ENCODE data around the gene PRKN.

The PRKN gene

GRCh38 chr6:162528538-162528937, 199.0 kb downstream of the PRKN start:
- DNase-seq, result no peak

DNA sequence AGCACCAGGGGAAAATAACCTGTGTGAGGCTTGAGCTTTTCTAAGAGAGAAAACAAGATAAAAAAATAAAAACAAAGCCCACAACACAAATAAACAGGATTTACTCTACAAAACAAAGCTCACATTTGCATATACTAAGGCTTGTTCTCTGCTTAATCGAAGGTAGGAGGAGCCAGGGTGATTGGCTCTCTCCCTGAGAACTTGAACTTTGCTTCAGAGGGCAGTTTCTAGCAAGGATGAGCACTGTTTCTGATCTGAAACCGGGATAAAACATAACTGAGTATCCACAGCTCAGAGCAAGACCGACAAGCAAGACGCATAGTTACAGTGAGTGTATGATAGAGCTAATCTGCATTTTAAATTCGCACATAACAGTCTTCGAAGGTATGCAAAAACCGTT, 200.6 kb downstream of the PRKN start:
- DNase-seq, result no peak

GRCh38 chr6:162525181-162525580, 202.4 kb downstream of the PRKN start:
- no peak for DNase-seq

DNA sequence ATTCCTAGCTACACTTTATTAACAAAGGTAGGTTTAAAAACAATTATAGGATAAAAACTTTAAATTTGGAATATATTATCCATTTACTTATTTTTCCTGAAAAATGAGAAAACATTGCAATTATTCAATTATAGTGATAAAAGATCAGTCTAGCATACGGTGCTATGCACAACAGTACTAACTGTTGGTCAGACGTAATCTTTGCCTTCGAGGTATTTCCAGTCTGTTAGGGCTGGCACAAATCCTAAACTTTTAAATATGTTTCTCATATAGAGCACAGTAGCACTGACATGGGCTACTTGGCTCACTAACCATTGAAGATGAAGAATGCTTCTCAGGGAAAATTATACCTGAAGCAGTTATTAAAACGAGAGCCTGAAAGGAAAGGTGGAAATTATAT, 214.8 kb downstream of the PRKN start:
- no peak for DNase-seq

DNA sequence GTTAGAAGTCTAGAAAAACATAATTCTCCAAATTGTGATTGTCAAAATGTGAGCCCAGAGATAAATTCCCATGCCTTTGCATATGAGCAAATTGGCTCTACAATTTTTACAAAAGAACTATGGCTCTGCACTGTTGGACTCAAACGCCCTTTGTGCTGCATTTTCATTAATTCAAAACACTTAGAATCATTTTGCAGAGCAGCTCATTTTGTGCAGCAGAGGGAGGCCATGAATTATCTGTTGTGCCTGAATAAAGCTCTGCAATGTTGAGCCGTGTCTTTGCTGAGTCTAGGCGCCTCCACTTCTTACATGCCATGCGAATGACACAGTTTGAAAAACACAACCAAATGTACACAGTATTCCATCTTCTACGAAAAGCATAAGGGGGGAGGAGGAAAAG, 230.2 kb downstream of the PRKN start:
- no peak for DNase-seq

- no peak for DNase-seq
Measured at GRCh38 chr6:162493917-162494316, 233.6 kb downstream of the PRKN start.

DNA sequence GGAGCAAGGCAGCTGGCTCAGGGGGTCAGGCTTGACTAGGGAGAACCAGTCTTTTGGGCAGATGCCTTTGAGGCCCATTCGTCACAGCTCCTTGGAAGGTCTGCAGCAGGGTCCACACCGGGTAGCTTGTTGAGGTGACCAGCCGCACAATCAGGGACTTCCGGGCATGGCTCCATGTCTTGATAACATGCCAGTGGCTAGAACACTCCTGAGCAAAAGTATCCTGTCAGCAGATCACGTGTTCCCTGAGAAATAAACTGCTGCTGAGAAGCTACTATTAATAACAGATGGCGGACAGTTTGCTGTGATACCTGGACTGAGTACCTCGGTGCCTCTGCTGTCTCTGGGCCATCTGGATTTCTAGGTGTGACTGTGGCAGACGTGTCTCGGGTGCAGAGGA, 235.9 kb downstream of the PRKN start:
- DNase-seq, result no peak

DNA sequence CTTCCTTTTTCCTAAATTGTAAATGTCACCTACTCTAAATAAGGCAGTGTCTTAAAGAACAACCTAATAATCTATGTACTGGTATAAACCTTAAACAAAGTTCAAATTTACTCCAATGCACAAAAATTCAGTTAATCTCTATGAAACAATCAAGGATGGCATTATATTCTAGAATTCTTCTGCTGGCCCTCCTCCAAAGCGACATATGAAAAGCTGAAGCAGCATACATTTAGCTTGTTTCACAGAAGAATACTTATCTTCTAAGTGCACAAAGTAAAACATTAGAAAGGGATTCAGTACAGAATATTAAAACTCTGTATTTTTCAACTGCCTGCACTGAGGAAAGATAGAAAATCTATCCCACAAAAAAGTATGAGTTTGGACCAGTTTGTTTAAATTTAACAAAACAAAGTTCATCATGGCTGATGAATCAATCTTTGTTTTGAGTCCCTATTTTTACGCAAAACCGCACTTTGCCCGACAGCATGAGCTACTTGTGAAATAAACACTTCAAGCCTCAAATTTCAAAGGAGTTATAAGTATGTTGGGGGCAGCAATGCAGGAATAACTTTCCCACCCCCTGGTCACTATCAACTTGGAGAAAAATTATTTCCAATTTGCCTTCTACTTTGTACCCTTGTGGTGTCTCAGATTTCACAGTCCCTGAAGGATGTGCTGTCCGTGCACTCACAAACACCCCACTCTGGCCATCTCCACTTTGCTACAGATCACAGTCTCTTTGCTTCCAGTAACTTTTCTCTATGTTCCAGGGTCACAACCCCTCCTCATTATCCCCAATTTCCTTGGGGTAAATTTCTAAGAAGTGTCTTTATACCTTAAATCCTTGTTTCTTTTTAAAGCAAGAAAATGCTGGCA, 238.2 kb downstream of the PRKN start:
- no peak for DNase-seq

- no peak for DNase-seq
Measured at GRCh38 chr6:162488444-162488843, 239.1 kb downstream of the PRKN start.

DNA sequence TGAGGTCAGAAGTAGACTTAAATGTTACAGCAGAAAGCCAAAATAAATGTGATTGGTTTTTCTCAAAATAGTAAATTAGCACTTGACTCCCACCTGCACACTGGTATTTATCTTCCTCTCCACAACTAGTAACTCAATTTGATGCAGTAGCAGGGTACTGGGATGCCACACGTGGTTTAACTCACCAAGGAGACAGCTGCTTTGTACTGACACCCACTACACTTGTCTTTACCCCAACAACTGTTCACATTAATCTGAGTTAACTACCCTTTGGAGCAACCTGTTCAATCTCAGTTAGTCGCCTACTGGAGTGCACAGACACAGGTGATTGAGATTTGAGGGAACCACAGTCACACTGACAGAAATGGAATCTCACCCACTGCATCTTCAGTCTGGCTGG, 242.1 kb downstream of the PRKN start:
- DNase-seq, result no peak

- no peak for DNase-seq
Measured at GRCh38 chr6:162481938-162482337, 245.6 kb downstream of the PRKN start.

DNA sequence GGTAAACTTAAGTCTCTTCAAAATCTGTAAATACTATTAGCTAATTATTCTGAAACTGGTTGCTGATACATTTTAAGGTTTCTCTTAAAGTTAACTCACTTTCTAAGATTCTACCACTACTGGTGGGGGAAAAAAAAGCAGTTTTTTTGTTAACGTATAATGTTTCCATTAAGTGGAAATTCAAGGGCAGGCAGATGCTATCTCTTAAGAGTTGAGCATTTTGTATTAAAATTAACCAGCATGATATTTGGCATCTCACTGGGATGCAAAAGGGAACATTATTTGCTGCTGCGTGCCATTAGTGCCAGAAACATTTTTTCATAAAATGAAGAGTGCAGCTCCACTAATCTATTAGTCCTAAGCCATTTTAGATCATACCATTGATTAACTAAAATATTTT, 246.2 kb downstream of the PRKN start:
- DNase-seq, result no peak

DNA sequence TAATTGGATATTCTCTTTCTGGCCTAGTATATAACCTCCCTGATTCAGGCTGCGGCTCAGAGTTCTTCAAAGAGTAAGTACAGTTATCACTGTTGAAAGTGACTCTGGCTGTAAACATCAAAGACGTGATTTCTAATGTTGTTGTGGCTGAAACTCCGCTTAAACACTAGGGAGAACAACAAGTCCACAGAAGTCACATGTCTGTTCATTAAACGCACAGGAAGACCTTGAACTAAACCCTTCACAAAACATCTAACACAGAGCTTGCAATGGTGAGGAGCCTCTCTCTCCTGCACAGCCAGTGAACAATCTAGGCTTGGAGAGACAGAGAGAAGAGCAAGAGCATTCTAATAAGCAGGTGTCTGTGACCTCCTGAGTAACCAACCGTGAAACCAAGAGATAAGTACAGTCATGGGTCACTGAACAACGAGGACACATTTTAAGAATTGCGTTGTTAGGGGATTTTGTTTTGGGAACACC, 249.3 kb downstream of the PRKN start:
- no peak for DNase-seq

- no peak for DNase-seq
Measured at GRCh38 chr6:162474722-162475121, 252.8 kb downstream of the PRKN start.

- DNase-seq, result no peak
Measured at GRCh38 chr6:162471842-162472241, 255.7 kb downstream of the PRKN start.

DNA sequence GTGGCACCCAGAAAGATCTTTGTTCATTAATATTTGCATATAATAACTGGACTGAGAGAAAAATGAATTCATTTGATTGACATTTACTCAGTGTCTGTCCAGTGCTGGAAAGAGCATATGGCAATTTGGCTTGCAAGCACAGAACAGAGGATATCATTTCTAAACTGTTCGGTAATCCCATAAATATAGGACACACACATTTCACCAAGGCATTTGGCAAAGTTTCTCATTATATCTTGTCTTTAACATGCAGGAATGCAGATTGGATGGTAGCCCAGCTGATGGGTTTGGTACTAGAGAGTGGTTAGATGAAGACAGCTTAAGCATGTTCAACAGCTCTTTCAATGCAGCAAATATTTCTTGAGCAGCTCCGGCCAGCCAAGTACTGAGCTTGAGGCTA, 259.2 kb downstream of the PRKN start:
- no peak for DNase-seq

DNA sequence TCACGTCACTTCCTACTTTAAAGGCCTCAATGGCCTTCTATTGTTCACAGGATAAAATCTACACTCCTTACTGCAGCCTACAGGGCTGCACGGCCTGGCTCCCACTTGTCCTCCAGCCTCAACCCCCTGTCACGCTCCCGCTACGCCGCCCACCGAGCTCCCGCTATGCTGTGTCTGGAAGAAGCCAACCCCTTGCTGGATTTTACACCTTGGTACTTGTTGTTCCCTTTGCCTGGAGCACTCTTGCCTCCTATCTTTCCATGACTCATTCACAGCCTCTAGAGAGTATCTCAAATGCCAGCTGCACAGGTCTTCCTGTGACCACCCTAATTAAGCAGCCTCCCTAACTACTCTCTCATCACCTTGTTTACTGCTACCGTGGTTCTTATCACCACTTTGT, 259.9 kb downstream of the PRKN start:
- DNase-seq, result no peak

DNA sequence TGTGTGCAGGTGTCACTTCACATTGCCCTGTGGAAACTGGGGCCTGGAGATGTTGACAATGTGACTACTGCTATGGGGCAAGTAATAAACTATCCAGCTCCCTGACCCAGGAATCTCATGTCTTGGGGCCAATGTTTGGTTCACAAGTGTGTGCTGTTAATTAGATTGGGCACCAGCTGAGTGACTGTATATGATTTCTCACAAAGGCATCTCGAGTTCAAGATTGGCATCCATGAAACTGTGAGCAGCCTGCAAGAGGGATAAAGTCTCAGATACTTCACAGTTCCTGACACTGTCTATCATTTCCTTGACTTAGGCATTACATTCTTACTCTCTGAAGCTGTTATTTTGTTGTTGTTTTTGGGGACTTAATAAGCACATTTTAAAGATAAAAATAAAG, 264.0 kb downstream of the PRKN start:
- no peak for DNase-seq

DNA sequence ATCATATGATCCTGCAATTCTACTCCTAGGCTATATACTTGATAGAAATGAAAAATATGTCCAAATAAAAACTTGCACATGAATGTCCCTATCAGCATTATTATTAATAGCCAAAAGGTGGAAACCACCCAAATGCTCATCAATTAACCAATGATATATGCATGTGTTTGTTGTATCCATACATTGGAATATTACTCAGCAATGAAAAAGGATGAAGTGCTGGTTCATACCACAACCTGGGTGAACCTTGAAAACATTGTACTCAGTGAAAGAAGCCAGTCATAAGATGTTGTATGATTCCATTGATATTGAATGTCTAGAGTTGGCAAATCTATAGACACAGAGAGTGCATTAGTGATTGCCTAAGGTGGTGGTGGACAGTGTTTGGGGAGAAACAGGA, 267.6 kb downstream of the PRKN start:
- no peak for DNase-seq

DNA sequence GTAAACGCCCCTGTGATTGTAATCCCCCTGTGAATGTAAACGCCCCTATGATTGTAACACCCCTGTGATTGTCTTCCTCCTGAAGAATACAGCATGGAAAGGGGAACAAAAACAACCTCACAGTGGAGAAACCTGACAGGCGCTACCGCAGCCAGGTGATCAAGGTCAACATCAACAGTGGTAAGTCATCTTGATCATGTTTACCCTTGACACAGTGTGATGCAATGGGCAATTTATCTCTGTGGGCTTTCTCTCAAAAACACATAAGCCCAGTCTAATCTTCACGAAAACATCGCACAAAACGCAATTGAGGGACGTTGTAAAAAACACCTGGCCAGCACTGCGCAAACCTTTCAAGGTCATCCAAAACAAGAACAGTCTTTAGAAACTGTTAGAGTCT, 277.2 kb downstream of the PRKN start:
- no peak for DNase-seq

DNA sequence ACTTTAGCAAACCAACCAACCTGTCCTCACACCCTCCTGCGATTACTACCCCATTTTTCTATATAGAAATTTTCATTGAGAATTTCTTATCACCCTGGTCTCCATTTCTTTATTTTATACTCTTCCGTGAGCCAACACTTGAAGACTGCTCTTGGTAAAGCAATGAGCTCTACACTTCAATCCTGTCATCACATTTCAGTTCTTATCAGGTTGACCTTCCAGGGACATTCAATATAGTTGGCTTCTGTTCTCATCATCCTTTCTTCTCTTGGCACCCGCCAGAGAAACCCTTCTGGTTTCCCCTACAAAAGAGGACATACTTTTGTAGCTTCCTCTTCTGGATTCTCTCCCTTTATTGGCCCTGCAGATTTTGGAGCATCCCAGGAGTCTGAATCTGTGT, 279.3 kb downstream of the PRKN start:
- DNase-seq, result no peak

DNA sequence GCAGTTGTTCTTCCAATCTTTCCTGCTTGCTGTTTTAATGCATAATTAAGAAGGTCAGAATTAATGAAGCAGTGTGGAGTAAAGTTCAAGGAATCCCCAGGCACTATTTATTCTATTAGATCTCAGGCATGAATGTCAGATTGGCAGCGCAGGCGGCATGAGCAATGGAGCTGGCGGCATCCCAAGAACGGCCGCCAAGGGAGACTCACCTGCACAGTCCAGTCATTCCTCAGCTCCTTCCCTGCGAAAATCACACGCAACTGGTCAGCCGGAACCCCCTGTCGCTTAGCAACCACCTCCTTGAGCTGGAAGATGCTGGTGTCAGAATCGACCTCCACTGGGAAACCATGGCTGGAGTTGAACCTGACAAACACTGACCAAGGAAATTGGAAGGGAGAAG, 284.5 kb downstream of the PRKN start:
- DNase-seq, result no peak

GRCh38 chr6:162442687-162443086, 284.9 kb downstream of the PRKN start:
- DNase-seq, result no peak

DNA sequence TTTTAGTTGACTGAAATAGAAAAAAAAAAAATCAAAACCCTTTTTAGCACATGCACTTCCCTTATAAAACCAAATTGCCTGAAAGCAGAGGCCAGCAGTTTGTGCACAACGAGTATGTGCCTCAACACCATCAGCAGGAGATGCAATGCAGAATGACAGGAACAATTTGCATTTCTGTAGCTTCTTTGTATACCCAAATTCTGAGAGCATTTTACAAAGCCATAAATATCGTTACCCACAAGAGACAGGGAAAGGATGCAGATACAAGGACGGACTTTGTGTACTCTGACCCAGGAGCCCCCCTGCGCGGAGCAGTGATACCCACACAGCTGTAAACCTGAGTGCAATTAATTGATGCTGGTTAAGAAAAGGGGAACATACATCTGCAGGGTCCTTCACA, 285.6 kb downstream of the PRKN start:
- no peak for DNase-seq

GRCh38 chr6:162438980-162439379, 288.6 kb downstream of the PRKN start:
- no peak for DNase-seq
